Panc1 (cell line): Measurements from ENCODE around the gene MS4A6A. TPM values are rescaled to one million over a fixed set of nuclear protein-coding genes. Genes with fewer than 3 reads are reported as not detected.

Experiments used
- ATAC-seq: fragments of 200-7000 bp; cut with Tn5 transposase; 2 replicates; pipeline ENCODE4 v1.9.1; 2020; ENCODE audit warnings: mild to moderate bottlenecking, moderate library complexity
- BruUV-seq: library from RNA; stranded (reverse); fragments of 400-500 nt; replicated peaks from 2 replicates; lab custom pipeline; 2021; lab: Mats Ljungman, UMichigan
- CTCF ChIA-PET: fragments of 300-600 bp; sonication (Branson Sonifier 250); formaldehyde crosslinking; loops from one replicate; lab custom pipeline; 2022; ENCODE audit warnings: antibody characterized with exemption; lab: Charles Lee
- POLR2A ChIA-PET: fragments of 300-600 bp; sonication (Branson Sonifier 250); formaldehyde crosslinking; loops from one replicate; lab custom pipeline; 2022; ENCODE audit warnings: antibody characterized with exemption; lab: Charles Lee
- DNase-seq: peaks from one replicate; pipeline ENCODE4 v3.0.0-alpha.2; 2010; ENCODE audit warnings: low read depth, low spot score
- H3K27ac ChIP-seq: 2 replicates; pipeline ENCODE4 v1.5.1; 2011; ENCODE audit warnings: mild to moderate bottlenecking, low read length, inconsistent platforms
- H3K27me3 ChIP-seq: fragments of 200-500 bp; sonication (Bioruptor generic); 2 replicates; pipeline ENCODE4 v1.6.0; 2014; ENCODE audit warnings: low read length, inconsistent platforms; ENCODE audit not compliant: control insufficient read depth, insufficient read depth
- H3K36me3 ChIP-seq: fragments of 200-500 bp; sonication (Bioruptor generic); 2 replicates; pipeline ENCODE4 v1.5.1; 2014; ENCODE audit warnings: inconsistent platforms, mild to moderate bottlenecking, low read length, moderate library complexity; ENCODE audit not compliant: control insufficient read depth, insufficient read depth
- H3K4me1 ChIP-seq: 2 replicates; pipeline ENCODE4 v1.5.1; 2011; ENCODE audit warnings: inconsistent platforms, mild to moderate bottlenecking, low read length, moderate library complexity; ENCODE audit not compliant: control insufficient read depth, insufficient read depth
- H3K4me3 ChIP-seq, 2 experiments: 2 replicates each; pipeline ENCODE4 v1.5.1; 2011 to 2012; ENCODE audit warnings: low read depth in 2 of 2, low read length in 2 of 2, mild to moderate bottlenecking in 2 of 2, inconsistent platforms in 1 of 2, moderate library complexity in 1 of 2
- H3K9me3 ChIP-seq: fragments of 200-500 bp; sonication (Bioruptor generic); 2 replicates; pipeline ENCODE4 v1.5.1; 2014; ENCODE audit warnings: low read depth, mild to moderate bottlenecking, inconsistent platforms, low read length, moderate library complexity; ENCODE audit not compliant: control insufficient read depth, insufficient read depth
- POLR2AphosphoS5 ChIP-seq: IDR thresholded peaks from 2 replicates; pipeline ENCODE4 v1.6.1; 2012; ENCODE audit warnings: mild to moderate bottlenecking, low read depth, low read length, moderate library complexity
- REST ChIP-seq, 2 experiments: IDR thresholded peaks; 2 replicates each; pipeline ENCODE4 v1.6.1; 2011 to 2012; ENCODE audit warnings: low read depth in 2 of 2, control low read depth in 1 of 2, low read length in 1 of 2, mild to moderate bottlenecking in 1 of 2, moderate library complexity in 1 of 2; ENCODE audit not compliant: insufficient read depth in 1 of 2
- SIN3A ChIP-seq: IDR thresholded peaks from 2 replicates; pipeline ENCODE4 v1.6.1; 2012; ENCODE audit warnings: low read depth, mild to moderate bottlenecking, low read length, moderate library complexity, borderline replicate concordance; ENCODE audit not compliant: insufficient read depth
- TCF7L2 ChIP-seq: IDR thresholded peaks from 2 replicates; pipeline ENCODE4 v1.6.1; 2011; ENCODE audit warnings: mild to moderate bottlenecking, low read depth, low read length, inconsistent platforms
- in situ Hi-C: cut with HindIII; loops from 2 replicates; pipeline ENCODE4 v1.10.0; 2016; ENCODE audit warnings: low sequenced_read_pairs, low pct_unique_long_range_greater_than_20kb
- intact Hi-C: fragments of 100-400 bp; cut with micrococcal nuclease; formaldehyde crosslinking; loops from one replicate; pipeline ENCODE4 v1.10.0; 2022; ENCODE audit not compliant: unreplicated experiment
- total RNA-seq: library from RNA; stranded (reverse); gene quantifications from one replicate; pipeline ENCODE4 v1.2.1, GENCODE V29; 2021; ENCODE audit not compliant: unreplicated experiment
- TF ChIP-seq, protein P1 (sequence below): fragments of 450-650 bp; IDR thresholded peaks from 2 replicates; pipeline ENCODE4 v1.5.1; 2017; ENCODE audit warnings: mild to moderate bottlenecking

Gene MS4A6A
- total RNA-seq, 1 experiment from 2014 or later = not detected

GRCh38 chr11:60125956-60126585 is 56.8 kb downstream of the MS4A6A start:
- ChIA-PET POLR2A (no interaction called here), CTCF (interaction anchor here (0.6 kb wide), 1 partner anchor 589 kb away, joined by 8 read pairs; no protein-coding TSS in a partner anchor)
- H3K27me3 ChIP-seq = no peaks in the 10 kb centered on the region
- in situ Hi-C loops (no loop called here), intact Hi-C loops (no loop called here)
- no peaks in the 10 kb centered on the region for H3K4me1 ChIP-seq
- BruUV-seq = no TSS peak
- H3K4me3 ChIP-seq = no peak overlapping the region
- DNase-seq (no peak), ATAC-seq (no peak)
- no peak overlapping the region for H3K27ac ChIP-seq
- H3K36me3 ChIP-seq = no peaks in the 10 kb centered on the region
- H3K9me3 ChIP-seq = no peaks in the 10 kb centered on the region
- TF ChIP-seq TCF7L2 = no peak
- TF ChIP-seq, protein P1, sequence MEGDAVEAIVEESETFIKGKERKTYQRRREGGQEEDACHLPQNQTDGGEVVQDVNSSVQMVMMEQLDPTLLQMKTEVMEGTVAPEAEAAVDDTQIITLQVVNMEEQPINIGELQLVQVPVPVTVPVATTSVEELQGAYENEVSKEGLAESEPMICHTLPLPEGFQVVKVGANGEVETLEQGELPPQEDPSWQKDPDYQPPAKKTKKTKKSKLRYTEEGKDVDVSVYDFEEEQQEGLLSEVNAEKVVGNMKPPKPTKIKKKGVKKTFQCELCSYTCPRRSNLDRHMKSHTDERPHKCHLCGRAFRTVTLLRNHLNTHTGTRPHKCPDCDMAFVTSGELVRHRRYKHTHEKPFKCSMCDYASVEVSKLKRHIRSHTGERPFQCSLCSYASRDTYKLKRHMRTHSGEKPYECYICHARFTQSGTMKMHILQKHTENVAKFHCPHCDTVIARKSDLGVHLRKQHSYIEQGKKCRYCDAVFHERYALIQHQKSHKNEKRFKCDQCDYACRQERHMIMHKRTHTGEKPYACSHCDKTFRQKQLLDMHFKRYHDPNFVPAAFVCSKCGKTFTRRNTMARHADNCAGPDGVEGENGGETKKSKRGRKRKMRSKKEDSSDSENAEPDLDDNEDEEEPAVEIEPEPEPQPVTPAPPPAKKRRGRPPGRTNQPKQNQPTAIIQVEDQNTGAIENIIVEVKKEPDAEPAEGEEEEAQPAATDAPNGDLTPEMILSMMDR = no peak
- no peak for TF ChIP-seq SIN3A
- no peak for TF ChIP-seq REST (IDR thresholded peaks at IDR 0.05; ENCODE audit: insufficient read depth in 1 of 2, low read depth in 2 of 2, low read length in 1 of 2)
- no peak for TF ChIP-seq POLR2AphosphoS5

DNA sequence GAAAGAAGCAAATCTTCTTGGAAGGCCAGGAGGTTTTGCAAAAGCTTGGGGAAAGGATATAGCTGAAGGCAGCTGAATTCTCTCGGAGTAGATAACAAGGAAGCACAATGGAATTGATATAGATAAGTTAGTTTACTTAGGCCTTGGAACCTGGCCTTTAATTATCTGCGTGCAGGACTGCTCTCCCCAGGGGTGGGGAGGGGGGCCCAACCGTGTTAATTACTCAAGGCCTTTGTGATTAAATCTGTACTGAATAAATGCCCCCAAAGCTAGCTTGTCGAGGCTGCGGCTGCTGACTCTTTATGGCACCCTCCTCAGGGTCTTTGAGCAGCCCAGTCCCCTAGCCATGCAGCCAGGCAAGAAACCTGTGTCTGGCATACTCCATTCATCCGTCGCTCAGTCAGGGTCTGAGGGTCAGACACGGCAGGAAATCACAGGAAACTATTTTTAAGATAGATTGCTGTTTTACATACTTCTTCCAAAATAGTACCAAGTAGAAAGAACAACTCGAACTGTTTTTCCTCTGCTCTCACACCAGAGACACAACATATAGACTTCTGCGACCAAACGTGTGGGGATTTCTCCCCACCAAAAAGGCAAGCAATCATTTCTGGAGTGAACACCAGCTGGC is 58.0 kb downstream of the MS4A6A start:
- no peaks in the 10 kb centered on the region for H3K4me1 ChIP-seq
- H3K4me3 ChIP-seq = no peak overlapping the region
- TF ChIP-seq REST (IDR thresholded peaks at IDR 0.05; ENCODE audit: insufficient read depth in 1 of 2, low read depth in 2 of 2, low read length in 1 of 2) (no peak), SIN3A (no peak), TCF7L2 (no peak), POLR2AphosphoS5 (no peak)
- TF ChIP-seq, protein P1 = no peak
- ChIA-PET POLR2A (no interaction called here), CTCF (no interaction called here)
- no peaks in the 10 kb centered on the region for H3K9me3 ChIP-seq
- ATAC-seq (no peak), DNase-seq (no peak)
- in situ Hi-C loops (no loop called here), intact Hi-C loops (no loop called here)
- H3K36me3 ChIP-seq = no peaks in the 10 kb centered on the region
- no peaks in the 10 kb centered on the region for H3K27me3 ChIP-seq
- no peak overlapping the region for H3K27ac ChIP-seq
- no TSS peak for BruUV-seq
